WI38 (cell line): Measurements from ENCODE around the gene PHLDA2.
A peak's percentile ranks its signal among the peaks of the same experiment; 100 is the strongest.

ENCODE experiments used
- H3K4me3 ChIP-seq: 2 replicates; pipeline ENCODE4 v1.5.1; 2011; ENCODE audit warnings: low read depth, mild to moderate bottlenecking, control low read depth, low read length
- CTCF ChIP-seq: IDR thresholded peaks from 2 replicates; pipeline ENCODE4 v1.5.1; 2012; ENCODE audit warnings: low read depth, mild to moderate bottlenecking, control low read depth, low read length

Gene PHLDA2

GRCh38 chr11:2930704-2931419 lies 1.6 kb upstream of the PHLDA2 start:
- peak overlapping the region; percentile 55 for H3K4me3 ChIP-seq
- peak; percentile 23; the same call in 1 of the 2 replicates for TF ChIP-seq CTCF

- peak overlapping the region; percentile 55 for H3K4me3 ChIP-seq
- peak; percentile 39 for TF ChIP-seq CTCF
Observed at GRCh38 chr11:2929950-2930703, 907 bp upstream of the PHLDA2 start.

GRCh38 chr11:2929531-2929949 lies 320 bp upstream of the PHLDA2 start:
- TF ChIP-seq CTCF: no peak
- peak overlapping the region; percentile 55 for H3K4me3 ChIP-seq

- peak overlapping the region; percentile 86 for H3K4me3 ChIP-seq
- TF ChIP-seq CTCF: no peak
Observed at GRCh38 chr11:2927851-2928604, 1.2 kb downstream of the PHLDA2 start.

- peak overlapping the region; percentile 86 for H3K4me3 ChIP-seq
- no peak for TF ChIP-seq CTCF
Observed at GRCh38 chr11:2927121-2927800, 2.0 kb downstream of the PHLDA2 start.

- no peak overlapping the region for H3K4me3 ChIP-seq
- no peak for TF ChIP-seq CTCF
Observed at GRCh38 chr11:2926611-2927051, 2.6 kb downstream of the PHLDA2 start.
